CD4-positive, alpha-beta T cell (primary cell): ENCODE data around the gene ATRAID. TPM values are rescaled to one million over a fixed set of nuclear protein-coding genes. Genes with fewer than 3 reads are reported as not detected.
A peak's percentile ranks its signal among the peaks of the same experiment; 100 is the strongest.

Experiments
- ATAC-seq: fragments of 200-7000 bp; cut with Tn5 transposase; one replicate; pipeline ENCODE4 v1.10.0; 2022; ENCODE audit warnings: mild to moderate bottlenecking; ENCODE audit not compliant: poor library complexity
- CTCF ChIA-PET: fragments of 350-600 bp; sonication (Branson Sonifier 250); formaldehyde crosslinking; loops from one replicate; lab custom pipeline; 2021; ENCODE audit warnings: antibody characterized with exemption, inconsistent platforms; lab: Charles Lee
- POLR2A ChIA-PET: fragments of 350-600 bp; sonication (Branson Sonifier 250); formaldehyde crosslinking; loops from one replicate; lab custom pipeline; 2021; ENCODE audit warnings: antibody characterized with exemption, inconsistent platforms; lab: Charles Lee
- DNase-seq, 14 experiments: peaks; one replicate each; pipeline ENCODE4 v3.0.0-alpha.2; 2013 to 2020; ENCODE audit warnings: mixed read lengths in 2 of 14
- H3K27ac ChIP-seq, 2 donors: one replicate each; pipeline versions ENCODE4 v1.5.1 to v1.7.0; 2013; ENCODE audit warnings: low read length in 2 of 2, low read depth in 1 of 2, mild to moderate bottlenecking in 1 of 2
- H3K27me3 ChIP-seq, 2 experiments: 1 replicate in 1 of 2; 2 replicates in 1 of 2; pipeline versions ENCODE4 v1.6.1 to v1.7.0; 2013; ENCODE audit warnings: low read length in 2 of 2, control low read depth in 1 of 2, mild to moderate bottlenecking in 1 of 2, moderate library complexity in 1 of 2; ENCODE audit not compliant: insufficient read depth in 2 of 2, control insufficient read depth in 1 of 2
- H3K36me3 ChIP-seq: one replicate; pipeline ENCODE4 v1.6.1; 2013; ENCODE audit warnings: low read length, control low read depth; ENCODE audit not compliant: insufficient read depth
- H3K4me1 ChIP-seq: one replicate; pipeline ENCODE4 v1.6.1; 2013; ENCODE audit warnings: low read length, control low read depth; ENCODE audit not compliant: insufficient read depth
- H3K4me3 ChIP-seq: one replicate; pipeline ENCODE4 v1.5.1; 2013; ENCODE audit warnings: mild to moderate bottlenecking, low read length, moderate library complexity
- H3K9me3 ChIP-seq, 2 experiments: 1 replicate in 1 of 2; 2 replicates in 1 of 2; pipeline versions ENCODE4 v1.6.1 to v1.7.0; 2013; ENCODE audit warnings: low read length in 2 of 2, mild to moderate bottlenecking in 2 of 2, control low read depth in 1 of 2, moderate library complexity in 1 of 2; ENCODE audit not compliant: control insufficient read depth in 1 of 2, insufficient read depth in 1 of 2
- H3K27ac Mint-ChIP-seq: one replicate; pipeline ENCODE4 v1.8.0; 2020; ENCODE audit warnings: mixed read lengths
- H3K27me3 Mint-ChIP-seq: one replicate; pipeline ENCODE4 v1.8.0; 2021; ENCODE audit warnings: mixed read lengths
- H3K36me3 Mint-ChIP-seq: one replicate; pipeline ENCODE4 v1.8.0; 2021; ENCODE audit warnings: low read depth, mixed read lengths
- H3K4me1 Mint-ChIP-seq: one replicate; pipeline ENCODE4 v1.8.0; 2021; ENCODE audit warnings: low read depth, mixed read lengths
- H3K4me3 Mint-ChIP-seq: one replicate; pipeline ENCODE4 v1.8.0; 2020; ENCODE audit warnings: mild to moderate bottlenecking, mixed read lengths
- H3K9me3 Mint-ChIP-seq: one replicate; pipeline ENCODE4 v1.8.0; 2020; ENCODE audit warnings: mixed read lengths
- intact Hi-C, 2 experiments: fragments of 100-400 bp; cut with DNase I in 1 of 2; cut with micrococcal nuclease in 1 of 2; formaldehyde crosslinking; loops; one replicate each; pipeline versions ENCODE4 v1.15.1 to v1.9.0; 2023 to 2025; cut with DNase I, micrococcal nuclease
- total RNA-seq, 174 experiments: library from RNA in 2 of 174; stranded (reverse) in 2 of 174; gene quantifications; one replicate each; pipeline ENCODE4 v1.2.3 and lab custom pipeline; 2021 to 2026
- TF ChIP-seq, protein P1 (sequence below): fragments of 200-600 bp; IDR thresholded peaks from one replicate; pipeline ENCODE4 v1.8.0; 2022; ENCODE audit warnings: antibody characterized with exemption, mild to moderate bottlenecking

The ATRAID gene
- total RNA-seq, 2 experiments from 2014 or later = 79.1 to 82.5 TPM

- Mint-ChIP-seq H3K4me3 (peak overlapping the region; percentile 98), H3K36me3 (peaks cover 63% of the 10 kb centered on the region), H3K4me1 (peaks cover 47% of the 10 kb centered on the region), H3K27me3 (no peaks in the 10 kb centered on the region), H3K9me3 (no peaks in the 10 kb centered on the region), H3K27ac (peak overlapping the region; percentile 93)
- H3K27me3 ChIP-seq = no peaks in the 10 kb centered on the region
- peak overlapping the region; percentile 67 to 75 for H3K27ac ChIP-seq
- H3K36me3 ChIP-seq = peaks cover 9% of the 10 kb centered on the region
- POLR2A ChIA-PET = no interaction called here
- H3K9me3 ChIP-seq = no peaks in the 10 kb centered on the region
- intact Hi-C loops = loop anchor here (1.0 to 10.0 kb wide), 10 partner anchors 48 to 1342 kb away; partner anchors contain the start of genes ASXL2 (in 1 of the 2), CENPA (in 1 of the 2), FOSL2 (in 1 of the 2) and KHK (in 1 of the 2)
- peaks cover 32% of the 10 kb centered on the region for H3K4me1 ChIP-seq
- ATAC-seq (no peak), DNase-seq (peak in 1 of 14 experiments; percentile 30)
- CTCF ChIA-PET = interaction anchor here (0.6 to 1.6 kb wide), 3 partner anchors 25 to 111 kb away, joined by 3 read pairs; no protein-coding TSS in a partner anchor
- H3K4me3 ChIP-seq = peak overlapping the region; percentile 87
- TF ChIP-seq, protein P1, sequence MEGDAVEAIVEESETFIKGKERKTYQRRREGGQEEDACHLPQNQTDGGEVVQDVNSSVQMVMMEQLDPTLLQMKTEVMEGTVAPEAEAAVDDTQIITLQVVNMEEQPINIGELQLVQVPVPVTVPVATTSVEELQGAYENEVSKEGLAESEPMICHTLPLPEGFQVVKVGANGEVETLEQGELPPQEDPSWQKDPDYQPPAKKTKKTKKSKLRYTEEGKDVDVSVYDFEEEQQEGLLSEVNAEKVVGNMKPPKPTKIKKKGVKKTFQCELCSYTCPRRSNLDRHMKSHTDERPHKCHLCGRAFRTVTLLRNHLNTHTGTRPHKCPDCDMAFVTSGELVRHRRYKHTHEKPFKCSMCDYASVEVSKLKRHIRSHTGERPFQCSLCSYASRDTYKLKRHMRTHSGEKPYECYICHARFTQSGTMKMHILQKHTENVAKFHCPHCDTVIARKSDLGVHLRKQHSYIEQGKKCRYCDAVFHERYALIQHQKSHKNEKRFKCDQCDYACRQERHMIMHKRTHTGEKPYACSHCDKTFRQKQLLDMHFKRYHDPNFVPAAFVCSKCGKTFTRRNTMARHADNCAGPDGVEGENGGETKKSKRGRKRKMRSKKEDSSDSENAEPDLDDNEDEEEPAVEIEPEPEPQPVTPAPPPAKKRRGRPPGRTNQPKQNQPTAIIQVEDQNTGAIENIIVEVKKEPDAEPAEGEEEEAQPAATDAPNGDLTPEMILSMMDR = no peak
These were observed 4.7 kb downstream of the ATRAID start for GRCh38 chr2:27216416-27217137.

- H3K4me1 Mint-ChIP-seq = peaks cover 46% of the 10 kb centered on the region
- no peaks in the 10 kb centered on the region for H3K27me3 ChIP-seq
- ChIA-PET POLR2A (no interaction called here), CTCF (interaction anchor here (1.1 to 1.6 kb wide), 2 partner anchors 26 to 46 kb away, joined by 3 read pairs; no protein-coding TSS in a partner anchor)
- no peaks in the 10 kb centered on the region for H3K27me3 Mint-ChIP-seq
- peak within 1 kb of the TSS; percentile 87 for H3K4me3 ChIP-seq
- no peaks in the 10 kb centered on the region for H3K9me3 ChIP-seq
- peaks cover 17% of the 10 kb centered on the region for H3K36me3 ChIP-seq
- intact Hi-C loops = loop anchor here (1.0 to 10.0 kb wide), 12 partner anchors 47 to 1343 kb away; partner anchors contain the start of genes ASXL2 (in 1 of the 2), CENPA (in 1 of the 2), FOSL2 (in 1 of the 2) and KHK (in 1 of the 2)
- DNase-seq (peak; percentile 75 to 94 (median 84)), ATAC-seq (peak; percentile 74)
- peaks cover 65% of the 10 kb centered on the region for H3K36me3 Mint-ChIP-seq
- TF ChIP-seq, protein P1 = no peak
- no peaks in the 10 kb centered on the region for H3K9me3 Mint-ChIP-seq
- H3K27ac Mint-ChIP-seq = peak within 1 kb of the TSS; percentile 93
- H3K27ac ChIP-seq = peak within 1 kb of the TSS; percentile 67 to 75
- peak within 1 kb of the TSS; percentile 98 for H3K4me3 Mint-ChIP-seq
- peaks cover 31% of the 10 kb centered on the region for H3K4me1 ChIP-seq
These were observed 5.6 kb downstream of the ATRAID start, which contains the start of gene CAD for GRCh38 chr2:27217173-27218121. Gene CAD (plus strand): TSS chr2:27217369. CDS start chr2:27217552, 183 bp downstream.

GRCh38 chr2:27218614-27219013 lies 6.8 kb downstream of the ATRAID start:
- TF ChIP-seq, protein P1 = no peak
- no peak overlapping the region for H3K27ac ChIP-seq
- no peaks in the 10 kb centered on the region for H3K9me3 Mint-ChIP-seq
- ChIA-PET CTCF (interaction anchor here (1.6 kb wide), 1 partner anchor 27 kb away, joined by 3 read pairs; no protein-coding TSS in a partner anchor), POLR2A (no interaction called here)
- H3K27me3 Mint-ChIP-seq = no peaks in the 10 kb centered on the region
- intact Hi-C loops = loop anchor here (2.0 to 10.0 kb wide), 10 partner anchors 46 to 1344 kb away; partner anchors contain the start of genes ASXL2 (in 1 of the 2), CENPA (in 1 of the 2), FOSL2 (in 1 of the 2) and MAPRE3 (in 1 of the 2)
- H3K27ac Mint-ChIP-seq = peak overlapping the region; percentile 93
- no peak for DNase-seq
- H3K27me3 ChIP-seq = no peaks in the 10 kb centered on the region
- no peak for ATAC-seq
- H3K9me3 ChIP-seq = no peaks in the 10 kb centered on the region
- H3K4me3 Mint-ChIP-seq = peak overlapping the region; percentile 68
- peaks cover 34% of the 10 kb centered on the region for H3K4me1 Mint-ChIP-seq
- peaks cover 26% of the 10 kb centered on the region for H3K36me3 ChIP-seq
- no peak overlapping the region for H3K4me3 ChIP-seq
- peaks cover 66% of the 10 kb centered on the region for H3K36me3 Mint-ChIP-seq
- peaks cover 23% of the 10 kb centered on the region for H3K4me1 ChIP-seq
